GM12873 (cell line): ENCODE data around the gene SPATC1L.

Source experiments
- TF ChIP-seq, protein P1 (sequence below): IDR thresholded peaks from 2 replicates; pipeline ENCODE4 v1.5.1; 2012; ENCODE audit warnings: low read depth, mild to moderate bottlenecking, moderate library complexity, low read length, control low read depth; ENCODE audit not compliant: insufficient read depth; ENCODE audit errors: missing control alignments

SPATC1L gene

DNA sequence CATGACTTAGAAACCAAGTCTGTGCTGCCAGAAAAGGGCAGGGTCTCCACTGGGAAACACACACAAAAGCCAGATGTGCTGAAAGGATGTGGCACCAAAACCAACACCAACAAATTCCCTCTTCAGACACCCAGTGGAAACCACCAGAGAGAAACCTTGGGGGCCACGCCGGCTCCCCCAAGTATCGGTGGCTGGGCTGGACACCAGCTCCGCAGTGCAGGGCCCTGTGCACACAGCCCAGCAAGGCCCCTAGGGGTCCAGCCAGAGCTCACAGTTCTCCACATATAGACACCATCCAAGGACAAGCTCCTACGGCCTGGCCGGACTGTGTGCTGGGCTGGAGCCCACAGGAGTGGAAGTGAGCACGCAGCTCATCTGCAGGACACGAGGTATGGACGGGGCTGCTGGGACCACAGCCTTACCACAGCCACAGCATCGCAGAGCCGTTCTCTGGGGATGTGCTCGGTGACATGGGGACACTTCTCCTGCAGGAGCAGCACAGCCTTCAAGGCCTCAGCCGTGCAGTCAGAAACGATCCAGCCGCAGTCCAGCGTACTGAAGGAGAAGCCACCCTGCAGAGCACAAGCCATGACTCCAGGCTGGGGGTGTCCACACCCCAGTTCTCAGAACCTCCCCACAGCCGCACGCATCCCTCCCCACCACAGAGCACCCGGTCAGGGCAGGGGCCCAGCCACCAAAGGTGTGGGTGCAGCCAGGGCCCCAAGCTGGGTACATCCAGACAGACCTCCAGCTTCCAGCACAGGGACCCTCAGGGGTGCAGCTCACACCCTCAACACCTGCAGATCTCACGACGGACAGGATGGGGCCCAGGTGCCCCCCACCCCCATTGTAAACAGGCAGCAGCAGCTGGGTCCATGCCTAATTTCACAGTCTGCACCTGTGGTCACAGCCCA is 23.0 kb upstream of the SPATC1L start:
- TF ChIP-seq, protein P1, sequence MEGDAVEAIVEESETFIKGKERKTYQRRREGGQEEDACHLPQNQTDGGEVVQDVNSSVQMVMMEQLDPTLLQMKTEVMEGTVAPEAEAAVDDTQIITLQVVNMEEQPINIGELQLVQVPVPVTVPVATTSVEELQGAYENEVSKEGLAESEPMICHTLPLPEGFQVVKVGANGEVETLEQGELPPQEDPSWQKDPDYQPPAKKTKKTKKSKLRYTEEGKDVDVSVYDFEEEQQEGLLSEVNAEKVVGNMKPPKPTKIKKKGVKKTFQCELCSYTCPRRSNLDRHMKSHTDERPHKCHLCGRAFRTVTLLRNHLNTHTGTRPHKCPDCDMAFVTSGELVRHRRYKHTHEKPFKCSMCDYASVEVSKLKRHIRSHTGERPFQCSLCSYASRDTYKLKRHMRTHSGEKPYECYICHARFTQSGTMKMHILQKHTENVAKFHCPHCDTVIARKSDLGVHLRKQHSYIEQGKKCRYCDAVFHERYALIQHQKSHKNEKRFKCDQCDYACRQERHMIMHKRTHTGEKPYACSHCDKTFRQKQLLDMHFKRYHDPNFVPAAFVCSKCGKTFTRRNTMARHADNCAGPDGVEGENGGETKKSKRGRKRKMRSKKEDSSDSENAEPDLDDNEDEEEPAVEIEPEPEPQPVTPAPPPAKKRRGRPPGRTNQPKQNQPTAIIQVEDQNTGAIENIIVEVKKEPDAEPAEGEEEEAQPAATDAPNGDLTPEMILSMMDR: no peak

- TF ChIP-seq, protein P1: no peak
Measured at GRCh38 chr21:46206163-46207005, 22.1 kb upstream of the SPATC1L start.

GRCh38 chr21:46205766-46206162 is 21.5 kb upstream of the SPATC1L start:
- TF ChIP-seq, protein P1: no peak

GRCh38 chr21:46205166-46205565 is 20.9 kb upstream of the SPATC1L start:
- TF ChIP-seq, protein P1: no peak

DNA sequence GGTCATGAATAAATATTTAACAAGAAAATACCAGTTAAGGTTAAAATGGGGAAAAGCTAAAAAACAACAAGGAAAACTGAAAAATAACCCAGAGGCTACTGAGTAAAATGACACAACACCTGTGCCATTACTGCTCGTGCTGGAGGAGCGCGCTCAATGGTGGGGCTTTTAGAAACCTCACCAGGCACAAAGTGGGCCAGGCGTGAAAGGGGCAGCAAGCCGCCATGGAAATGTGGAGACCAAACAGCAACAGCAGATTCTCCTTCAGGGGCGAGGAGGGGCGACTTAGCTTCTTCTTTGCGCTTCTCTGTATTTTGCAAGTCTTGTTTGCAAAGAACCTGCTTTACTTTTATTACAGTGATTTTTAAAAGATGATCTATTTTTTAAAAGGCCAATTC is 18.9 kb upstream of the SPATC1L start:
- TF ChIP-seq, protein P1: no peak

DNA sequence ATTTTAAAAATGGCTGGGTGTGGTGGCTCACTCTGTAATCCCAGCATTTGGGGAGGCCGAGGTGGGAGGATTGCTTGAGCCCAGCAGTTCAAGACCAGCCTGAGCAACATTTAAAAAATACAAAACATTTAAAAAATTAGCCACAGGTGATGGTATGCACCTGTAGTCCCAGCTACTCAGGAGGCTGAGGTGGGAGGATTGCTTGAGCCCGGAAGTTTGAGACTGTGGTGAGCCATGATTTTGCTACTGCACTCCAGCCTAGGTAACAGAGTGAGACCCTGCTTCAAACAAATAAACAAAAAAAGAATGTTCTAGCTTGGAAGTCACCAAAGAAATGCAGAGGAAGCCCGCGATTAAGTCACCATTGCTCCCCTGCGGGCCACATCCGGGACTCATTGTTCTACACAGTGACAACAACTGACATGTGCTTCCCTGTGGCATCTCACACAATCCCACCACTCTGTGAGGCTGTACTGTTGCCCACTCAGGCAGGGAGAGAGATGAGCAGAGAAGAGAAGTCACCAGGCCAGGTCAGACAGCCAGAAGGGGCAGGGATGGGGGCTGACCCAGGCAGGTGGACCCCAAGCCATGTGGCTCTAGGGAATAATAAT is 18.4 kb upstream of the SPATC1L start:
- TF ChIP-seq, protein P1: no peak
